ENCODE data around the gene ADD1. TPM values are rescaled to one million over a fixed set of nuclear protein-coding genes. Genes with fewer than 3 reads are reported as not detected.
"Not testable (repeated sequence)": the region's sequence is repeated elsewhere in the genome, so short reads cannot be mapped to it uniquely, and the experiment has no call there.

The ADD1 gene
- total RNA-seq, 1 donor from 2014 or later, result 131 TPM

DNA sequence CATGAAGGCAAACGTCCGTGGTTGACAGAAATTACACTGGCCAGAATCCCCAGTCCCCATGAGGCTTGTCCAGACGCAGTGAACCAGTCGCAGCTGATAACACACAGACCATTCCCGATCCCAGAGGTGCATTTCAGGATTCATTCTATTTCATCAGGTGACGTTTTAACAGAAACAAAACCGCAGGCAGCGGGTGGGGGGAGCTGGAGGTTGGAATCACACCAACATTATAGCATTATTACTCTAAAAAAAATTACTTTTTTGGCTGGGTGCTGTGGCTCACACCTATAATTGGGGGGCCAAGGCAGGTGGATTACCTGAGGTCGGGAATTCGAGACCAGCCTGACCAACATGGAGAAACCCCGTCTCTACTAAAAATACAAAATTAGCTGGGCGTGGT, 94.3 kb downstream of the ADD1 start:
- Mint-ChIP-seq H3K27ac (no peak overlapping the region), H3K4me3 (no peak overlapping the region), H3K9me3 (no peaks in the 10 kb centered on the region), H3K27me3 (ENCODE audit: insufficient read depth, low read depth) (peaks cover 16% of the 10 kb centered on the region), H3K4me1 (peaks cover 23% of the 10 kb centered on the region), H3K36me3 (peaks cover 12% of the 10 kb centered on the region)
- H3K79me2 ChIP-seq (ENCODE audit: low read depth), result peaks cover 36% of the 10 kb centered on the region
- no peaks in the 10 kb centered on the region for H3K9me3 ChIP-seq (ENCODE audit: low read depth)
- H2AFZ ChIP-seq (replicated peaks), result no peak overlapping the region
- peaks cover 38% of the 10 kb centered on the region for H4K20me1 ChIP-seq (ENCODE audit: low read depth)
- peaks cover 15% of the 10 kb centered on the region for H3K4me1 ChIP-seq
- no peaks in the 10 kb centered on the region for H3K36me3 ChIP-seq
- H3K27ac ChIP-seq, result no peak overlapping the region
- TF ChIP-seq EZH2 (IDR thresholded peaks at IDR 0.05) (no peak), EZH2phosphoT487 (IDR thresholded peaks at IDR 0.05) (no peak)
- TF ChIP-seq, protein P1, sequence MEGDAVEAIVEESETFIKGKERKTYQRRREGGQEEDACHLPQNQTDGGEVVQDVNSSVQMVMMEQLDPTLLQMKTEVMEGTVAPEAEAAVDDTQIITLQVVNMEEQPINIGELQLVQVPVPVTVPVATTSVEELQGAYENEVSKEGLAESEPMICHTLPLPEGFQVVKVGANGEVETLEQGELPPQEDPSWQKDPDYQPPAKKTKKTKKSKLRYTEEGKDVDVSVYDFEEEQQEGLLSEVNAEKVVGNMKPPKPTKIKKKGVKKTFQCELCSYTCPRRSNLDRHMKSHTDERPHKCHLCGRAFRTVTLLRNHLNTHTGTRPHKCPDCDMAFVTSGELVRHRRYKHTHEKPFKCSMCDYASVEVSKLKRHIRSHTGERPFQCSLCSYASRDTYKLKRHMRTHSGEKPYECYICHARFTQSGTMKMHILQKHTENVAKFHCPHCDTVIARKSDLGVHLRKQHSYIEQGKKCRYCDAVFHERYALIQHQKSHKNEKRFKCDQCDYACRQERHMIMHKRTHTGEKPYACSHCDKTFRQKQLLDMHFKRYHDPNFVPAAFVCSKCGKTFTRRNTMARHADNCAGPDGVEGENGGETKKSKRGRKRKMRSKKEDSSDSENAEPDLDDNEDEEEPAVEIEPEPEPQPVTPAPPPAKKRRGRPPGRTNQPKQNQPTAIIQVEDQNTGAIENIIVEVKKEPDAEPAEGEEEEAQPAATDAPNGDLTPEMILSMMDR (IDR thresholded peaks at IDR 0.05), result no peak
- H3K4me2 ChIP-seq, result no peak overlapping the region
- H3K9ac ChIP-seq, result no peak overlapping the region
- H3K4me3 ChIP-seq, result no peak overlapping the region
- no peaks in the 10 kb centered on the region for H3K27me3 ChIP-seq
- no peak for DNase-seq (ENCODE audit: low spot score)
- H3F3A ChIP-seq (ENCODE audit: low read depth), result peaks cover 23% of the 10 kb centered on the region

DNA sequence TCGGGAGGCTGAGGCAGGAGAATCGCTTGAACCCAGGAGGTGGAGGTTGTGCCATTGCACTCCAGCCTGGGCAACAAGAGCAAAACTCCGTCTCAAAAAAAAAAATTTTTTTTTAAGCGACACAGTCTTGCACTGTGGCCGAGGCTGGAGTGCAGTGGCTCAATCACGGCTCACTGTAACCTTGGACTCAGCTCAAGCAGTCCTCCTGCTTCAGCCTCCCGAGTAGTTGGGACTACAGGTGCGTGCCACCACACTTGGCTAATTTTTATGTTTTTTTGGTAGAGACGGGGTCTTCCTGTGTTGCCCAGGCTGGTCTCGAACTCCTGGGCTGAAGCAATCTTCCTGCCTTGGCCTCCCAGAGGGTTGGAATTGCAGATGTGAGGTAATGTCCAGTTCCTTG, 94.8 kb downstream of the ADD1 start:
- not testable (repeated sequence) for H3K4me3 ChIP-seq; H3K9me3 ChIP-seq (ENCODE audit: low read depth); H3K4me3 Mint-ChIP-seq; H3K9ac ChIP-seq; H3K9me3 Mint-ChIP-seq; H3K4me2 ChIP-seq; H2AFZ ChIP-seq (replicated peaks); H3K36me3 ChIP-seq; H3K27ac Mint-ChIP-seq; H3K27me3 ChIP-seq; H3K27ac ChIP-seq; DNase-seq (ENCODE audit: low spot score)
- peaks cover 13% of the 10 kb centered on the region for H3K27me3 Mint-ChIP-seq (ENCODE audit: insufficient read depth, low read depth)
- peaks cover 32% of the 10 kb centered on the region for H3K79me2 ChIP-seq (ENCODE audit: low read depth)
- peaks cover 18% of the 10 kb centered on the region for H3F3A ChIP-seq (ENCODE audit: low read depth)
- H3K4me1 Mint-ChIP-seq, result peaks cover 18% of the 10 kb centered on the region
- H3K4me1 ChIP-seq, result peaks cover 11% of the 10 kb centered on the region
- peaks cover 12% of the 10 kb centered on the region for H3K36me3 Mint-ChIP-seq
- H4K20me1 ChIP-seq (ENCODE audit: low read depth), result peaks cover 34% of the 10 kb centered on the region

GRCh38 chr4:2938906-2939305, 95.3 kb downstream of the ADD1 start:
- H3K4me3 ChIP-seq, result no peak overlapping the region
- Mint-ChIP-seq H3K4me1 (peaks cover 17% of the 10 kb centered on the region), H3K9me3 (no peaks in the 10 kb centered on the region), H3K27ac (no peak overlapping the region), H3K36me3 (peaks cover 12% of the 10 kb centered on the region), H3K4me3 (no peak overlapping the region), H3K27me3 (ENCODE audit: insufficient read depth, low read depth) (peaks cover 13% of the 10 kb centered on the region)
- no peak overlapping the region for H3K9ac ChIP-seq
- H3K79me2 ChIP-seq (ENCODE audit: low read depth), result peaks cover 27% of the 10 kb centered on the region
- no peak overlapping the region for H3K27ac ChIP-seq
- H2AFZ ChIP-seq (replicated peaks), result no peak overlapping the region
- no peaks in the 10 kb centered on the region for H3K9me3 ChIP-seq (ENCODE audit: low read depth)
- no peaks in the 10 kb centered on the region for H3K36me3 ChIP-seq
- DNase-seq (ENCODE audit: low spot score), result no peak
- H3F3A ChIP-seq (ENCODE audit: low read depth), result peaks cover 18% of the 10 kb centered on the region
- no peaks in the 10 kb centered on the region for H3K27me3 ChIP-seq
- no peak for TF ChIP-seq EZH2 (IDR thresholded peaks at IDR 0.05)
- TF ChIP-seq EZH2phosphoT487 (IDR thresholded peaks at IDR 0.05), result no peak
- TF ChIP-seq, protein P1 (IDR thresholded peaks at IDR 0.05), result no peak
- H3K4me2 ChIP-seq, result no peak overlapping the region
- peaks cover 10% of the 10 kb centered on the region for H3K4me1 ChIP-seq
- peaks cover 31% of the 10 kb centered on the region for H4K20me1 ChIP-seq (ENCODE audit: low read depth)

DNA sequence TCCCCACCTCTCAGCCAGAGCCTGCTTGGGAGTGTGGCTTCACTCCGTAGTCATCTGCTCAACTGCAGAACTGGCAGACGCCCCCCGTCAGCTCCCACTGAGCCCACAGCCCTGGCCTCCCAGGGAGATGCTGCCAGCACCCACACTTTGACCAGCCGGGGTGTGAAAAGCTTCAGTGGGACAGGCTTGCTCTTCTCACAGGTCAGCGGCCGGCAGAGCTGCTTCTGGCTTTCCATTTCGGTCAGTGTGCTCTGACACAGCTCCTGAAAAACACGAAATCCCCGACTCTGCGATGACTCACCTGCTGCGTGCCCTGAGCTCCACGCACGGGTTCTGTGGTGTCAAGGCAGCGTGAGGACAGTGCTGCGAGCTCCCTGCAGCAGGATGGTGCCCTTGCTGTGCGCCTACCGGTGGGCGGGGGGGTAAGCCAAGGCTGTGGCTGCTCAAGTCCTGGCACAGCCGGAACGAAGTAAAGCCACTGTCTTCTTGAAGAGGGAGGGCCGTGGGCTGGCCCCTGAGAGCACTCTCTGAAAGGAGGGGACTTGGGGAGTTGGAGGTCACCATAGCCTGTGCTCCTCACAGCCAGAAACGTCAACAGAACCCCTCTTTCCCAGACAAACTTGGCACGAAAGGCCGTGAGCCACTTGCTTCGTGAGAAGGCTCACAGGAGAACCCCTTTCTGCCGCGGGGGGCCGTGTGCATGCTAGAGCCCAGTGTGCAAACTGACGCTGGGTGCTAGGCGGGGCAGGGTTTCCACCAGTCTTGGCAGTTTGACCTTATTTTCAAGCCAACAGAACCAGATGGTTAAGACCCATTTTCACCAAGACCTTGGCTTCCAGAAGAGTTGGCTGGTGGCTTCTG, 96.0 kb downstream of the ADD1 start:
- Mint-ChIP-seq H3K4me3 (no peak overlapping the region), H3K27ac (no peak overlapping the region), H3K9me3 (no peaks in the 10 kb centered on the region), H3K36me3 (peaks cover 17% of the 10 kb centered on the region), H3K27me3 (ENCODE audit: insufficient read depth, low read depth) (peaks cover 13% of the 10 kb centered on the region), H3K4me1 (peaks cover 17% of the 10 kb centered on the region)
- Histone ChIP-seq H3K9me3 (ENCODE audit: low read depth) (no peaks in the 10 kb centered on the region), H3K36me3 (no peaks in the 10 kb centered on the region), H3K4me3 (no peak overlapping the region), H4K20me1 (ENCODE audit: low read depth) (peaks cover 31% of the 10 kb centered on the region), H2AFZ (replicated peaks) (no peak overlapping the region), H3K27ac (no peak overlapping the region), H3K27me3 (no peaks in the 10 kb centered on the region), H3K4me1 (peaks cover 10% of the 10 kb centered on the region), H3K4me2 (no peak overlapping the region), H3F3A (ENCODE audit: low read depth) (peaks cover 18% of the 10 kb centered on the region), H3K79me2 (ENCODE audit: low read depth) (peaks cover 23% of the 10 kb centered on the region), H3K9ac (no peak overlapping the region)
- no peak for TF ChIP-seq EZH2 (IDR thresholded peaks at IDR 0.05)
- DNase-seq (ENCODE audit: low spot score), result no peak

All from neural progenitor cell (in vitro differentiated cells).